Natural killer cell (primary cell): ENCODE results near the gene BRD7. TPM values are rescaled to one million over a fixed set of nuclear protein-coding genes. Genes with fewer than 3 reads are reported as not detected.

ENCODE experiments used
- ATAC-seq, 3 donors: fragments of 150-1000 bp in 2 of 3; fragments of 200-7000 bp in 1 of 3; cut with Tn5 transposase; 1 replicate in 1 of 3; 2 replicates in 2 of 3; pipeline ENCODE4 v1.10.0; 2021; ENCODE audit warnings: mild to moderate bottlenecking in 2 of 3, moderate library complexity in 2 of 3
- DNase-seq, 2 donors: peaks; one replicate each; pipeline versions ENCODE4 v3.0.0 to v3.0.0-alpha.2; 2013 to 2021; ENCODE audit warnings: mixed read lengths in 1 of 2
- H3K27ac ChIP-seq: one replicate; pipeline ENCODE4 v1.5.1; 2013; ENCODE audit warnings: mild to moderate bottlenecking, low read length
- H3K27me3 ChIP-seq: one replicate; pipeline ENCODE4 v1.6.1; 2013; ENCODE audit warnings: low read length; ENCODE audit not compliant: control insufficient read depth, insufficient read depth
- H3K36me3 ChIP-seq: one replicate; pipeline ENCODE4 v1.6.1; 2013; ENCODE audit warnings: low read length; ENCODE audit not compliant: control insufficient read depth, insufficient read depth
- H3K4me1 ChIP-seq: one replicate; pipeline ENCODE4 v1.6.1; 2013; ENCODE audit warnings: low read length; ENCODE audit not compliant: control insufficient read depth, insufficient read depth
- H3K4me3 ChIP-seq: one replicate; pipeline ENCODE4 v1.5.1; 2013; ENCODE audit warnings: low read length
- H3K9me3 ChIP-seq: one replicate; pipeline ENCODE4 v1.6.1; 2013; ENCODE audit warnings: low read length; ENCODE audit not compliant: control insufficient read depth, insufficient read depth
- H3K27ac Mint-ChIP-seq, 2 donors: one replicate each; pipeline ENCODE4 v1.8.0; 2022; ENCODE audit warnings: mild to moderate bottlenecking in 2 of 2, mixed read lengths in 2 of 2, moderate library complexity in 1 of 2
- H3K27me3 Mint-ChIP-seq, 2 donors: one replicate each; pipeline ENCODE4 v1.8.0; 2022; ENCODE audit warnings: low read depth in 2 of 2, mixed read lengths in 2 of 2
- H3K36me3 Mint-ChIP-seq: one replicate; pipeline ENCODE4 v1.8.0; 2022; ENCODE audit warnings: mixed read lengths
- H3K4me1 Mint-ChIP-seq, 2 donors: one replicate each; pipeline ENCODE4 v1.8.0; 2022; ENCODE audit warnings: mixed read lengths in 2 of 2
- H3K4me3 Mint-ChIP-seq: one replicate; pipeline ENCODE4 v1.8.0; 2022; ENCODE audit warnings: mild to moderate bottlenecking, moderate library complexity, mixed read lengths
- H3K9me3 Mint-ChIP-seq, 2 donors: one replicate each; pipeline ENCODE4 v1.8.0; 2022; ENCODE audit warnings: mixed read lengths in 2 of 2
- WGBS: methylation state at CpG from one replicate; pipeline ENCODE4 v1.1.7; 2013; ENCODE audit warnings: missing lambda C conversion rate; ENCODE audit not compliant: insufficient coverage; 5-methylcytosine and 5-hydroxymethylcytosine counted together
- intact Hi-C: fragments of 100-400 bp; cut with micrococcal nuclease; formaldehyde crosslinking; loops from one replicate; pipeline ENCODE4 v1.14.2; 2022
- total RNA-seq, 4 donors: library from RNA; stranded (reverse); fragments of 120-200 nt in 1 of 4; gene quantifications; one replicate each; pipeline versions ENCODE4 v1.2.3 to v1.2.4, GENCODE V29; 2013 to 2022
- TF ChIP-seq, protein P1 (sequence below): fragments of 200-600 bp; IDR thresholded peaks from one replicate; pipeline ENCODE4 v1.8.0; 2022; ENCODE audit warnings: antibody characterized with exemption

Gene BRD7
- total RNA-seq, 3 donors from 2014 or later (not counting 1 experiment from before 2014, with no cell fraction given): 89.2 to 118 (median 94.9) TPM

DNA sequence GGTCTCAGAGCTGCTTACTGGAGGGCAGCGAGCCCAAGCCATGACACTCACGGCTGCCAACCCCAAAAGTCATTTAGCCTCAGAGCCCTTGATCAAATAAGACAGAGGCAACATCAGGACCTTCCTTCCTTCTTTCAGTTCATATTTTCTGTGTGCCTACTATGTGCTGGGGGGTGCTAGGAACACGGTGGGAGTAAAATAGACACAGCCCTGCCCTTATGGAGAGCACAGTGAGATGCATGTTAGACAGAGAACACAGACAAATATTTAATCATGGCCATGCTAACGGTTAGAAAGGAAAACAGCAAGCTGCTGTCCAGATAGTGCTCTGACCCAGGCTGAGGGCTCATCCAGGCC lies 4.5 kb upstream of the BRD7 start:
- H3K27ac Mint-ChIP-seq: no peak overlapping the region
- ATAC-seq: no peak
- WGBS: 81% methylated on average over 4 of the region's 4 CpGs
- no peaks in the 10 kb centered on the region for H3K36me3 Mint-ChIP-seq
- intact Hi-C loops: no loop called here
- H3K4me1 ChIP-seq: no peaks in the 10 kb centered on the region
- H3K4me3 Mint-ChIP-seq: no peak overlapping the region
- TF ChIP-seq, protein P1, sequence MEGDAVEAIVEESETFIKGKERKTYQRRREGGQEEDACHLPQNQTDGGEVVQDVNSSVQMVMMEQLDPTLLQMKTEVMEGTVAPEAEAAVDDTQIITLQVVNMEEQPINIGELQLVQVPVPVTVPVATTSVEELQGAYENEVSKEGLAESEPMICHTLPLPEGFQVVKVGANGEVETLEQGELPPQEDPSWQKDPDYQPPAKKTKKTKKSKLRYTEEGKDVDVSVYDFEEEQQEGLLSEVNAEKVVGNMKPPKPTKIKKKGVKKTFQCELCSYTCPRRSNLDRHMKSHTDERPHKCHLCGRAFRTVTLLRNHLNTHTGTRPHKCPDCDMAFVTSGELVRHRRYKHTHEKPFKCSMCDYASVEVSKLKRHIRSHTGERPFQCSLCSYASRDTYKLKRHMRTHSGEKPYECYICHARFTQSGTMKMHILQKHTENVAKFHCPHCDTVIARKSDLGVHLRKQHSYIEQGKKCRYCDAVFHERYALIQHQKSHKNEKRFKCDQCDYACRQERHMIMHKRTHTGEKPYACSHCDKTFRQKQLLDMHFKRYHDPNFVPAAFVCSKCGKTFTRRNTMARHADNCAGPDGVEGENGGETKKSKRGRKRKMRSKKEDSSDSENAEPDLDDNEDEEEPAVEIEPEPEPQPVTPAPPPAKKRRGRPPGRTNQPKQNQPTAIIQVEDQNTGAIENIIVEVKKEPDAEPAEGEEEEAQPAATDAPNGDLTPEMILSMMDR: no peak
- H3K27me3 Mint-ChIP-seq: peaks cover 13 to 19% of the 10 kb centered on the region in 2 donors
- H3K9me3 Mint-ChIP-seq: no peaks in the 10 kb centered on the region
- no peaks in the 10 kb centered on the region for H3K27me3 ChIP-seq
- no peaks in the 10 kb centered on the region for H3K9me3 ChIP-seq
- H3K27ac ChIP-seq: no peak overlapping the region
- peaks cover 6 to 7% of the 10 kb centered on the region in 2 donors for H3K4me1 Mint-ChIP-seq
- no peak overlapping the region for H3K4me3 ChIP-seq
- DNase-seq: no peak
- no peaks in the 10 kb centered on the region for H3K36me3 ChIP-seq

DNA sequence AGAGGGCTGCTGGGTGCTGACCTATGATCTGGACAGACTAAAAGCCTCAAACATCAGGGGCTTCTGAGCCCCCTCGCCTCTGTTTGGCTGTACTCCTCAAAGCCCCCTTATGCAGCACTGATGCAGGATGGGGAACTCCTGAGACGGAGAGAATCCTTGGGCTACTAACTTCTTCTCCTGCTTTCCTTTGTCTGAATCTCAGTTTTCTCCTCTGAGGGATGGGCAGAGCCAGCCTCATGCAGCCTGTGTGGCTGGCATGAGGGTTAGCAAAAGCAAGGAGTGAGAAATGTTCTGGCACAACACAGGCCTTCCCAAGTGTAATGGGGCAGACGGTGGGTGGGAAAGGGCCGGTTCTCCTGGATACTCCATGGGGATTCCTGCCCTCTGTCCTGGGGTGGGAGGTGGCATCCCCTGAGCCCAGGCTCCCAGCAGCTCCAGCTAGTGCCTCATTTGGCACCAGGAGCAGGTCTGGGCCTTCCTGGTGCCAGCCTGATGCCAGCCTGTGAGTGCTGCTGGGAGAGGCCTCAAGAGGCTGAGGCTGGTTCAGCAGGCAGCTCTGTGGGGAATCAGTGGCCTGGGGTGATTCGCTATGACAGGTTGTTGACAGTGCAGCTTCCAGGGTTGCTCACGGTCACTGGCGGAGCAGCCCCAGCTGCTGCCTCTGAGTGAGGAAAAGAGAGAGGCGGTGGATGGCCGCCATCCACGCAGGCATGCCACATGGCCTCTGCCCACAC lies 4.0 kb upstream of the BRD7 start:
- intact Hi-C loops: no loop called here
- H3K27ac Mint-ChIP-seq: no peak overlapping the region

DNA sequence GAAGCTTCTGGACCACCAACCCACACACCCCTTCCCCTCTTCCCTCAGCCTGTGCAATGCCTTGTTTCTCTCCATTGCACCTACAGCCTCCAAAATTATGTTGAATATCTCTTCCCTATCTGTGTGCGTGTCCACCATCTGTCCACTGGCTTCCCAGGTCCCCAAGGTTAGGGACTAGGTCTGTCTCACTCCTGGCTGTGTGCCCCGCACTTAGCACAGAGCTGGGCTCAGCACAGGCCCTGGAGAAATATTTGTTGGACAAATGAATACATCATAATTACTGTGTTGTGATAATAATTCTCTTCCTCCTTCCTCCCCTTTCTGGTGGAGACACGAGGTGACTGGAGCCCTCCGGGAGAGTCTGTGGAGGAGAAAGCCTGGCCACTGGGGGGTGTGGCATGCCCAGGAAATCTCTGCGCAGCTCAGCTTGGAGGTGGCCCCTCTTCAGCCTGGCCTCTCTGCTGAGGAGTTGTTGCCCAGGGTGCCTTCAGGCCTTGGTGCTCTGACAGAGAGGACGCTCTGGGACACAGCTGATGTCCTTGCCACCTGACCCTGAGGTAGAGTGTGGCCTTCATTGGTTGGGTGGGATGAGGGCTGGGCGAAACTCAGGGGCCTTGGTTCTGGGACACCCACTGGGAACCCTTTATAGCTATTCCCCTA lies 3.3 kb upstream of the BRD7 start:
- Mint-ChIP-seq H3K4me3 (peak overlapping the region; percentile 63), H3K4me1 (peaks cover 17 to 18% of the 10 kb centered on the region in 2 donors), H3K27me3 (peaks cover 13 to 17% of the 10 kb centered on the region in 2 donors), H3K9me3 (no peaks in the 10 kb centered on the region), H3K27ac (no peak overlapping the region), H3K36me3 (no peaks in the 10 kb centered on the region)
- 96% methylated on average over 4 of the region's 7 CpGs for WGBS
- Histone ChIP-seq H3K4me1 (peaks cover 9% of the 10 kb centered on the region), H3K9me3 (no peaks in the 10 kb centered on the region), H3K27me3 (no peaks in the 10 kb centered on the region), H3K4me3 (no peak overlapping the region), H3K27ac (no peak overlapping the region), H3K36me3 (no peaks in the 10 kb centered on the region)
- TF ChIP-seq, protein P1: no peak
- DNase-seq (no peak), ATAC-seq (no peak)
- intact Hi-C loops: no loop called here

More for the DNA sequence above, 4.0 kb upstream of the BRD7 start:
- DNase-seq (no peak), ATAC-seq (no peak)
- Histone ChIP-seq H3K27me3 (no peaks in the 10 kb centered on the region), H3K4me3 (no peak overlapping the region), H3K36me3 (no peaks in the 10 kb centered on the region), H3K9me3 (no peaks in the 10 kb centered on the region), H3K27ac (no peak overlapping the region), H3K4me1 (peaks cover 4% of the 10 kb centered on the region)
- H3K36me3 Mint-ChIP-seq: no peaks in the 10 kb centered on the region
- no peak overlapping the region for H3K4me3 Mint-ChIP-seq
- 82% methylated on average over 10 of the region's 10 CpGs for WGBS
- peaks cover 13 to 19% of the 10 kb centered on the region in 2 donors for H3K27me3 Mint-ChIP-seq
- peaks cover 12% of the 10 kb centered on the region in 2 donors for H3K4me1 Mint-ChIP-seq
- TF ChIP-seq, protein P1: no peak
- no peaks in the 10 kb centered on the region for H3K9me3 Mint-ChIP-seq
